HEK293T (cell line): ENCODE data around the gene PRRT2.

Source experiments
- CTCF ChIA-PET: fragments of 350-600 bp; formaldehyde crosslinking; extraction: SDS; loops from one replicate; lab custom pipeline; 2021; ENCODE audit warnings: antibody characterized with exemption, inconsistent platforms; lab: Yijun Ruan, JAX
- POLR2A ChIA-PET: fragments of 350-600 bp; formaldehyde crosslinking; extraction: SDS; loops from one replicate; lab custom pipeline; 2020; ENCODE audit warnings: antibody characterized with exemption, inconsistent platforms; lab: Yijun Ruan, JAX
- DNase-seq: peaks from one replicate; pipeline ENCODE4 v3.0.0; 2012; ENCODE audit warnings: mixed read lengths; ENCODE audit errors: extremely low spot score
- ARNT ChIP-seq: fragments of 450-650 bp; IDR thresholded peaks from 2 replicates; pipeline ENCODE4 v1.6.1; 2017; ENCODE audit warnings: mild to moderate bottlenecking
- BHLHE40 ChIP-seq: fragments of 450-650 bp; IDR thresholded peaks from 2 replicates; pipeline ENCODE4 v1.6.1; 2016; ENCODE audit warnings: mild to moderate bottlenecking, moderate library complexity, borderline replicate concordance
- CTBP1 ChIP-seq: fragments of 450-650 bp; IDR thresholded peaks from 2 replicates; pipeline ENCODE4 v1.6.1; 2016; ENCODE audit warnings: borderline replicate concordance
- ELF4 ChIP-seq: fragments of 450-650 bp; IDR thresholded peaks from 2 replicates; pipeline ENCODE4 v1.6.1; 2017; ENCODE audit warnings: antibody characterized with exemption
- FOXA1 ChIP-seq: fragments of 450-650 bp; IDR thresholded peaks from 2 replicates; pipeline ENCODE4 v1.6.1; 2016; ENCODE audit warnings: mild to moderate bottlenecking
- FOXK2 ChIP-seq: fragments of 450-650 bp; IDR thresholded peaks from 2 replicates; pipeline ENCODE4 v1.6.1; 2016; ENCODE audit warnings: mild to moderate bottlenecking
- FOXM1 ChIP-seq: fragments of 450-650 bp; IDR thresholded peaks from 2 replicates; pipeline ENCODE4 v1.6.1; 2017; ENCODE audit warnings: mild to moderate bottlenecking, borderline replicate concordance
- HDGF ChIP-seq: fragments of 450-650 bp; IDR thresholded peaks from 2 replicates; pipeline ENCODE4 v1.6.1; 2017; ENCODE audit warnings: antibody characterized with exemption, borderline replicate concordance
- L3MBTL2 ChIP-seq: fragments of 450-650 bp; conservative IDR thresholded peaks from 2 replicates; pipeline ENCODE4 v1.6.1; 2016; ENCODE audit warnings: mild to moderate bottlenecking
- LEF1 ChIP-seq: fragments of 450-650 bp; IDR thresholded peaks from 2 replicates; pipeline ENCODE4 v1.6.1; 2017; ENCODE audit warnings: mild to moderate bottlenecking, borderline replicate concordance
- NFRKB ChIP-seq: fragments of 450-650 bp; IDR thresholded peaks from 2 replicates; pipeline ENCODE4 v1.6.1; 2016; ENCODE audit warnings: mild to moderate bottlenecking, moderate library complexity
- SP1 ChIP-seq: fragments of 450-650 bp; IDR thresholded peaks from 2 replicates; pipeline ENCODE4 v1.6.1; 2017
- SUZ12 ChIP-seq: fragments of 450-650 bp; IDR thresholded peaks from 2 replicates; pipeline ENCODE4 v1.6.1; 2016; ENCODE audit warnings: mild to moderate bottlenecking
- TARDBP ChIP-seq: fragments of 450-650 bp; IDR thresholded peaks from 2 replicates; pipeline ENCODE4 v1.6.1; 2016
- ZNF384 ChIP-seq: fragments of 450-650 bp; IDR thresholded peaks from 2 replicates; pipeline ENCODE4 v1.6.1; 2016
- TF ChIP-seq, protein P1 (sequence below): fragments of 450-650 bp; IDR thresholded peaks from 2 replicates; pipeline ENCODE4 v1.6.1; 2016

Gene PRRT2

DNA sequence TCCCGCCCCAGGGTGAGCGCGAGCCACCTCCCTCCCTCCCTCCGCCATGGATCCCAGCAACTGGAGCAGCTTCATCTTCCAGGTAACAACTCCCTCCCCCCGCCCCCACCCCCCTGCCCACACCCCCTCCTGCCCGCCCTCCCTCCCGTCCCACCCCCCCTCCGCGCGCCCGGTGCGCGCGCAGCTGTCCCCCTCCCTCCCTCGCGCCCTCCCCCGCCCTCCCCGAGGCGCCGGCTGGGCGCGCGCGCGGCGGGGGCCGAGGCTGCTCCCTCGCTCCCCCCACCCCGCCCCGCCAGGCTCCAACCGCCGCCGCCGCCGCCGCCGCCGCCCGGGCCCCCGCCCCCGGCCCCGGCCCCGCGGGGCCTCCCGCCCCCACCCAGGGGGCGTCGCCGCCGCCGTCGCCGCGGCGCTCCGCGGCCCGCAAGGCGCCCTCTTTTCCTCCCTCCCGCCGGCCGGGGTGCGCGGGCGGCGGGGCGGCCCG lies 5.9 kb upstream of the PRRT2 start, which contains the start of gene MAZ:
Gene MAZ, plus strand, starts transcription at position 431 of the 481 bp plus-strand sequence. CDS start 173 bp downstream, outside the sequence.
- TF ChIP-seq FOXA1, result no peak
- TF ChIP-seq FOXM1, result no peak
- no peak for TF ChIP-seq TARDBP
- no peak for TF ChIP-seq SUZ12
- TF ChIP-seq L3MBTL2, result no peak
- no peak for TF ChIP-seq BHLHE40
- no peak for TF ChIP-seq NFRKB
- TF ChIP-seq ELF4, result no peak
- TF ChIP-seq SP1, result no peak
- no peak for TF ChIP-seq CTBP1
- TF ChIP-seq LEF1, result no peak
- DNase-seq, result no peak
- ChIA-PET POLR2A (interaction anchor here (0.5 to 9.5 kb wide), 30 partner anchors 8 to 1240 kb away, joined by 3 to 176 read pairs (median 4); partner anchors contain the start of genes ASPHD1, HSD3B7, KCTD13 and KIF22), CTCF (interaction anchor here (2.4 kb wide), 1 partner anchor 11 kb away, joined by 27 read pairs; the partner anchor contains the start of gene PAGR1)

DNA sequence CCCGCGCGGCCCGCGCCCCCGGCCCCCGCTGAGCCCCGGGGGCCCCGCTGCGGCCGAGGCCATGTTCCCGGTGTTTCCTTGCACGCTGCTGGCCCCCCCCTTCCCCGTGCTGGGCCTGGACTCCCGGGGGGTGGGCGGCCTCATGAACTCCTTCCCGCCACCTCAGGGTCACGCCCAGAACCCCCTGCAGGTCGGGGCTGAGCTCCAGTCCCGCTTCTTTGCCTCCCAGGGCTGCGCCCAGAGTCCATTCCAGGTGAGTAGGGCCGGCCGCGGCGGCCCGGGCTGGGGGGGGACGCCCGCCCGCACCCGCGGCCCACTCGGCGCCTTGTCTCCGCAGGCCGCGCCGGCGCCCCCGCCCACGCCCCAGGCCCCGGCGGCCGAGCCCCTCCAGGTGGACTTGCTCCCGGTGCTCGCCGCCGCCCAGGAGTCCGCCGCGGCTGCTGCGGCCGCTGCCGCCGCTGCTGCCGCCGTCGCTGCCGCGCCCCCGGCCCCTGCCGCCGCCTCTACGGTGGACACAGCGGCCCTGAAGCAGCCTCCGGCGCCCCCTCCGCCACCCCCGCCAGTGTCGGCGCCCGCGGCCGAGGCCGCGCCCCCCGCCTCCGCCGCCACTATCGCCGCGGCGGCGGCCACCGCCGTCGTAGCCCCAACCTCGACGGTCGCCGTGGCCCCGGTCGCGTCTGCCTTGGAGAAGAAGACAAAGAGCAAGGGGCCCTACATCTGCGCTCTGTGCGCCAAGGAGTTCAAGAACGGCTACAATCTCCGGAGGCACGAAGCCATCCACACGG lies 5.2 kb upstream of the PRRT2 start:
- peak; percentile 71 for DNase-seq
- TF ChIP-seq, protein P1, sequence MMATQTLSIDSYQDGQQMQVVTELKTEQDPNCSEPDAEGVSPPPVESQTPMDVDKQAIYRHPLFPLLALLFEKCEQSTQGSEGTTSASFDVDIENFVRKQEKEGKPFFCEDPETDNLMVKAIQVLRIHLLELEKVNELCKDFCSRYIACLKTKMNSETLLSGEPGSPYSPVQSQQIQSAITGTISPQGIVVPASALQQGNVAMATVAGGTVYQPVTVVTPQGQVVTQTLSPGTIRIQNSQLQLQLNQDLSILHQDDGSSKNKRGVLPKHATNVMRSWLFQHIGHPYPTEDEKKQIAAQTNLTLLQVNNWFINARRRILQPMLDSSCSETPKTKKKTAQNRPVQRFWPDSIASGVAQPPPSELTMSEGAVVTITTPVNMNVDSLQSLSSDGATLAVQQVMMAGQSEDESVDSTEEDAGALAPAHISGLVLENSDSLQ, result no peak
- TF ChIP-seq TARDBP, result no peak
- no peak for TF ChIP-seq SUZ12
- TF ChIP-seq FOXM1, result no peak
- no peak for TF ChIP-seq CTBP1
- no peak for TF ChIP-seq NFRKB
- no peak for TF ChIP-seq ELF4
- no peak for TF ChIP-seq FOXK2
- TF ChIP-seq LEF1, result no peak
- TF ChIP-seq FOXA1, result no peak
- ChIA-PET POLR2A (interaction anchor here (0.5 to 9.5 kb wide), 40 partner anchors 8 to 1240 kb away, joined by 3 to 176 read pairs (median 4); partner anchors contain the start of genes ASPHD1, CDIPT, HSD3B7 and KCTD13), CTCF (interaction anchor here (0.9 to 2.4 kb wide), 6 partner anchors 10 to 1178 kb away, joined by 3 to 27 read pairs (median 6); partner anchors contain the start of gene PAGR1)

DNA sequence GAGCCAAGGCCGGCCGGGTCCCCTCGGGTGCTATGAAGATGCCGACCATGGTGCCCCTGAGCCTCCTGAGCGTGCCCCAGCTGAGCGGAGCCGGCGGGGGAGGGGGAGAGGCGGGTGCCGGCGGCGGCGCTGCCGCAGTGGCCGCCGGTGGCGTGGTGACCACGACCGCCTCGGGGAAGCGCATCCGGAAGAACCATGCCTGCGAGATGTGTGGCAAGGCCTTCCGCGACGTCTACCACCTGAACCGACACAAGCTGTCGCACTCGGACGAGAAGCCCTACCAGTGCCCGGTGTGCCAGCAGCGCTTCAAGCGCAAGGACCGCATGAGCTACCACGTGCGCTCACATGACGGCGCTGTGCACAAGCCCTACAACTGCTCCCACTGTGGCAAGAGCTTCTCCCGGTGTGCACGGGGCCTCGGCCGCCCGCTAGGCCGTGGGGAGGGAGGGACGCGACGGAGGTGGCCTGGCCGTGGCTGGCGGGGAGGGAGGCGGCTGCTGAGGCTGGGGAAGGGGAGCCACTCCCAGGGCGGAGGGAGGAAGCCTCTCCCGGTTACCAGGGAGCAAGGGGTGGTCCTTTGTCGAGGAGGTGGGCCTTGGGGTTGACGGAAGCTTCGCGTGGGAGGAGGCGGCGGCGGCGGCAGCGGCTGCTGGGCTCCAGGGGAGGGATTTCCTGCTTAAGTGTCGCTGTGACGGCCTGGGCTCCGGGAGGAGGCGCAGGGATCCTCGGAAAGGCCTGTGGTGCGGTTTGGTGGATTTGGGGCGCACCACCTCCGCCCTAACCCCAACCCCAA lies 4.4 kb upstream of the PRRT2 start:
- ChIA-PET CTCF (interaction anchor here (0.8 to 2.4 kb wide), 7 partner anchors 9 to 1177 kb away, joined by 3 to 27 read pairs (median 4); partner anchors contain the start of genes KCTD13 and PAGR1), POLR2A (interaction anchor here (0.6 to 9.5 kb wide), 36 partner anchors 9 to 1235 kb away, joined by 3 to 176 read pairs (median 4); partner anchors contain the start of genes ALDOA, ASPHD1, CDIPT and HSD3B7)
- DNase-seq, result peak; percentile 53
- TF ChIP-seq ELF4, result no peak
- TF ChIP-seq TARDBP, result no peak
- no peak for TF ChIP-seq CTBP1
- no peak for TF ChIP-seq SUZ12
- TF ChIP-seq FOXA1, result no peak
- TF ChIP-seq ARNT, result no peak
- TF ChIP-seq, protein P1, result no peak
- TF ChIP-seq BHLHE40, result no peak
- no peak for TF ChIP-seq HDGF
- TF ChIP-seq FOXK2, result no peak

DNA sequence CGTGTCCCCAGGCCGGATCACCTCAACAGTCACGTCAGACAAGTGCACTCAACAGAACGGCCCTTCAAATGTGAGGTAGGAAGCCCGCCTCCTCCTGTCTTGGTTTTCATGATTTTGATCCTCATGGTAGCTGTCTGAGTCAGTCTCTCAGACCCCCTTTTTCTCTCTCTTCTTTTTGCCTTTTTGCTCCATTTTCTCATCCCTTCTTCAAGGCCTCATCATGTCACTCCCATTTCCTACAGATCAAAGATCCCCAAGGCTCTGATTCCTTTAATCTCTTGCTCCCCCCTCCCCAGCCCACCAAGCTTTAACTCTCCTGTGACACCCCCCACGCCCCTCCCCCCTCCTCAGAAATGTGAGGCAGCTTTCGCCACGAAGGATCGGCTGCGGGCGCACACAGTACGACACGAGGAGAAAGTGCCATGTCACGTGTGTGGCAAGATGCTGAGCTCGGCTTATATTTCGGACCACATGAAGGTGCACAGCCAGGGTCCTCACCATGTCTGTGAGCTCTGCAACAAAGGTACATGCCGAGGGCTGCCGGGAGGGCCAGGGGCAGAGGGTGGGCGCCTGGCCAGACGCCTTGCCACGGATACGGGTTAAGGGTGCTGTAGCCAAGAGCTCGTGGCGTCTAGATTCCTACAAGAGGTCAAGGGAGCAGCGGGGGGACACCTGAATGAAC lies 3.6 kb upstream of the PRRT2 start:
- TF ChIP-seq BHLHE40 (no peak), ARNT (no peak), CTBP1 (no peak), NFRKB (no peak), HDGF (no peak), ZNF384 (no peak), SUZ12 (no peak), FOXM1 (no peak), FOXK2 (no peak), L3MBTL2 (no peak), TARDBP (no peak), SP1 (no peak), ELF4 (no peak)
- TF ChIP-seq, protein P1, result no peak
- ChIA-PET POLR2A (interaction anchor here (0.6 to 9.5 kb wide), 28 partner anchors 8 to 1238 kb away, joined by 3 to 176 read pairs (median 4); partner anchors contain the start of genes ALDOA, ASPHD1, CDIPT and HIRIP3), CTCF (interaction anchor here (0.6 to 2.4 kb wide), 7 partner anchors 9 to 1187 kb away, joined by 4 to 27 read pairs (median 8); partner anchors contain the start of genes KCTD13 and PAGR1)
- DNase-seq, result no peak
